HepG2 (cell line): Measurements from ENCODE around the gene NUDT7.

Experiments used
- CTCF ChIP-seq: sonication (generic); formaldehyde crosslinking; IDR thresholded peaks from 2 replicates; pipeline ENCODE4 v1.5.0; 2020; ENCODE audit warnings: mild to moderate bottlenecking, missing genetic modification reagents, moderate library complexity
- ZBTB21 ChIP-seq: sonication (generic); formaldehyde crosslinking; IDR thresholded peaks from 2 replicates; pipeline ENCODE4 v1.4.0; 2020; ENCODE audit warnings: missing genetic modification reagents

DNA sequence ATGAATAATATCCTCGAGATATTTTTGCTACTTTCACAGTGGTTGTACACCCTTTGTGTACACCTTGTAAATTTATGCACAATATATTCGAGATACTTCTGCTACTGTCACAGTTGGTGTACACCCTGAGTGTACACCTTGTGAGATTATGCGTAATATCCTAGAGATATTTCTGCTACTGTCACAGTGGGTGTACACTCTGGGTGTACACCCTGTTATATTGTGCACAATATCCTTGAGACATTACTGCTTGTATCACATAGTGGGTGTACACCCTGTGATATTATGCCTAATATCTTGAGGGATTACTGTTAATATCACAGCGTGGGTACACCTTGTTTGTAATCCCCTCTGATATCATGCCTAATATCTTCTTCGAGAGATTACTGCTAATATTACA is 7.2 kb upstream of the NUDT7 start:
- TF ChIP-seq ZBTB21 (no peak), CTCF (no peak)
